GM12892 (cell line): Measurements from ENCODE around the gene KRT12.

ENCODE experiments used
- POLR2A ChIP-seq: IDR thresholded peaks from 2 replicates; pipeline ENCODE4 v1.6.1; 2011; ENCODE audit warnings: low read depth, low read length, control low read depth
- POLR2AphosphoS5 ChIP-seq: IDR thresholded peaks from 2 replicates; pipeline ENCODE4 v1.6.1; 2011; ENCODE audit warnings: low read depth, low read length, control low read depth
- TAF1 ChIP-seq: IDR thresholded peaks from 2 replicates; pipeline ENCODE4 v1.6.1; 2011; ENCODE audit warnings: low read depth, mild to moderate bottlenecking, control low read depth, low read length, borderline replicate concordance

GRCh38 chr17:40895106-40895730 lies 28.2 kb upstream of the KRT12 start:
- TF ChIP-seq POLR2A = no peak
- no peak for TF ChIP-seq POLR2AphosphoS5
- no peak for TF ChIP-seq TAF1
